ENCODE results near the gene INTS15.

DNA sequence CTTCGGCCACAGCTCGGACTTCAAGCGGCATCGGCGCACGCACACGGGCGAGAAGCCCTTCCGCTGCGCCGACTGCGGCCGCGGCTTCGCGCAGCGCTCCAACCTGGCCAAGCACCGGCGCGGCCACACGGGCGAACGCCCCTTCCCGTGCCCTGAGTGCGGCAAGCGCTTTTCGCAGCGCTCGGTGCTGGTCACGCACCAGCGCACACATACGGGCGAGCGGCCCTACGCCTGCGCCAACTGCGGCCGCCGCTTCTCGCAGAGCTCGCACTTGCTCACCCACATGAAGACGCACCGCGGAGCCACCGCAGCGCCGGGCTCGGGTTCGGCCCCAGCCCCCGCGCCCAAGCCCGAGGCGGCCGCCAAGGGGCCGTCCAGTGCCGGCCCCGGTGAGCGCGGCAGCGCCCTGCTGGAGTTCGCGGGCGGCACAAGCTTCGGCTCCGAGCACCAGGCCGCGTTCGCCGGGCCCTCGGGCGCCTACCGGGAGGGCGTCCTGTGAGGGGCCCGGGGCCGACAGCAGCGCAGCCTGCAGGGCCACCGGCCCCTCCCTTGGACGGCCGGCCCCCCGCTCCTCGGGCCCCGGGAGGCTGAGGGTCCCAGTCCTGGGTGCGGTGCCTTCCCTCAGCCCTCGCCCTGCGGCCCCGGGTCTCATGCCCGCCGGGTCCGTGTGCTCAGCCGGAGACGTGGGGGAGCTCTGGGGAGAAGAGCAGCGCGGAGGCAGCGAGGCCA, 64.5 kb downstream of the INTS15 start:
- TF ChIP-seq POLR2A (IDR thresholded peaks at IDR 0.05) (no peak), EP300 (IDR thresholded peaks at IDR 0.05) (no peak)
- TF ChIP-seq, protein P1, sequence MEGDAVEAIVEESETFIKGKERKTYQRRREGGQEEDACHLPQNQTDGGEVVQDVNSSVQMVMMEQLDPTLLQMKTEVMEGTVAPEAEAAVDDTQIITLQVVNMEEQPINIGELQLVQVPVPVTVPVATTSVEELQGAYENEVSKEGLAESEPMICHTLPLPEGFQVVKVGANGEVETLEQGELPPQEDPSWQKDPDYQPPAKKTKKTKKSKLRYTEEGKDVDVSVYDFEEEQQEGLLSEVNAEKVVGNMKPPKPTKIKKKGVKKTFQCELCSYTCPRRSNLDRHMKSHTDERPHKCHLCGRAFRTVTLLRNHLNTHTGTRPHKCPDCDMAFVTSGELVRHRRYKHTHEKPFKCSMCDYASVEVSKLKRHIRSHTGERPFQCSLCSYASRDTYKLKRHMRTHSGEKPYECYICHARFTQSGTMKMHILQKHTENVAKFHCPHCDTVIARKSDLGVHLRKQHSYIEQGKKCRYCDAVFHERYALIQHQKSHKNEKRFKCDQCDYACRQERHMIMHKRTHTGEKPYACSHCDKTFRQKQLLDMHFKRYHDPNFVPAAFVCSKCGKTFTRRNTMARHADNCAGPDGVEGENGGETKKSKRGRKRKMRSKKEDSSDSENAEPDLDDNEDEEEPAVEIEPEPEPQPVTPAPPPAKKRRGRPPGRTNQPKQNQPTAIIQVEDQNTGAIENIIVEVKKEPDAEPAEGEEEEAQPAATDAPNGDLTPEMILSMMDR (IDR thresholded peaks at IDR 0.05) = no peak

Data from tibial nerve (tissue), 4 donors.